Right atrium auricular region (tissue), 2 donors: ENCODE data around the gene SPEN. TPM values are rescaled to one million over a fixed set of nuclear protein-coding genes. Genes with fewer than 3 reads are reported as not detected.
"Not testable (repeated sequence)": the region's sequence is repeated elsewhere in the genome, so short reads cannot be mapped to it uniquely, and the experiment has no call there.

Experiments
- DNase-seq: peaks from one replicate; pipeline ENCODE4 v3.0.0-alpha.2; 2019; ENCODE audit warnings: low spot score
- H3K27ac ChIP-seq, 2 donors: fragments of 200-600 bp; sonication (generic); 1 replicate in 1 of 2; 2 replicates in 1 of 2; pipeline ENCODE4 v1.5.1; 2016 to 2019
- H3K27me3 ChIP-seq, 2 donors: fragments of 200-600 bp; sonication (generic); one replicate each; pipeline versions ENCODE4 v1.5.1 to v1.6.0; 2017 to 2019
- H3K36me3 ChIP-seq: fragments of 200-600 bp; sonication (generic); one replicate; pipeline ENCODE4 v1.5.1; 2016
- H3K4me1 ChIP-seq, 2 donors: fragments of 200-600 bp; sonication (generic); one replicate each; pipeline versions ENCODE4 v1.5.1 to v1.6.0; 2017 to 2019
- H3K4me3 ChIP-seq, 2 donors: fragments of 200-600 bp; sonication (generic); 1 replicate in 1 of 2; 2 replicates in 1 of 2; pipeline ENCODE4 v1.5.1; 2017 to 2019; ENCODE audit warnings: mild to moderate bottlenecking in 1 of 2, moderate library complexity in 1 of 2
- H3K9me3 ChIP-seq, 2 donors: fragments of 200-600 bp; sonication (generic); one replicate each; pipeline ENCODE4 v1.5.1; 2019
- total RNA-seq, 2 donors: library from RNA; depleted of rRNA; stranded (reverse); fragments of >200 nt; gene quantifications; one replicate each; pipeline ENCODE4 v1.1.0, GENCODE V29; 2016
- TF ChIP-seq, protein P1 (sequence below), 2 donors: fragments of 200-600 bp; sonication (generic); IDR thresholded peaks; one replicate each; pipeline ENCODE4 v1.5.1; 2019; ENCODE audit warnings: antibody characterized with exemption in 2 of 2

The SPEN gene
- total RNA-seq, 2 donors from 2014 or later: 25.0 to 32.9 TPM

DNA sequence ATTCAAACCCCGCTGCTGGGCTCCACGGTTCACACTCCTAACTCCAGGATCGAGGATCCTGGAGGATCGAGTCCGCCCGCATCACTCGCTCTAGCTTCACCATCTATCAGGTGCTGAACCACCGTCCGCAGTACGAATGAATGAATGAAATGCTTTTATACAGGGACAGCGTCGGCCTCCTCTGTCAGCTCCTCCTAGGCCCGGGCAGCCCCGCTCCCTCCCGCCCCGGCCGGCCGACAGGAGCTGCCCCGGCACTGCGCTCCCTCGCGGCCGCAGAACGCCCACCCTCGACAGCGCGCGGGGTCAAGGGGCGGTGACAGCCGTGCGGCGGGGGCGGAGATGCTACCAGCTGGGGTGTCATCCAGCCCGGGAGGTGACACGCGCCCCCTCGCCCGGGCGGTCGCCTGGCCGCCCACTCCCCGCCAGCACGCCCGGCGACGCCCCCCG is 127.9 kb downstream of the SPEN start:
- Histone ChIP-seq H3K9me3 (no peaks in the 10 kb centered on the region), H3K4me3 (peak overlapping the region; percentile 93 to 95), H3K27ac (peak overlapping the region; percentile 84 to 88), H3K36me3 (peaks cover 14% of the 10 kb centered on the region), H3K4me1 (peaks cover 0 to 17% of the 10 kb centered on the region in 2 donors), H3K27me3 (no peaks in the 10 kb centered on the region)
- no peak for DNase-seq
- TF ChIP-seq, protein P1, sequence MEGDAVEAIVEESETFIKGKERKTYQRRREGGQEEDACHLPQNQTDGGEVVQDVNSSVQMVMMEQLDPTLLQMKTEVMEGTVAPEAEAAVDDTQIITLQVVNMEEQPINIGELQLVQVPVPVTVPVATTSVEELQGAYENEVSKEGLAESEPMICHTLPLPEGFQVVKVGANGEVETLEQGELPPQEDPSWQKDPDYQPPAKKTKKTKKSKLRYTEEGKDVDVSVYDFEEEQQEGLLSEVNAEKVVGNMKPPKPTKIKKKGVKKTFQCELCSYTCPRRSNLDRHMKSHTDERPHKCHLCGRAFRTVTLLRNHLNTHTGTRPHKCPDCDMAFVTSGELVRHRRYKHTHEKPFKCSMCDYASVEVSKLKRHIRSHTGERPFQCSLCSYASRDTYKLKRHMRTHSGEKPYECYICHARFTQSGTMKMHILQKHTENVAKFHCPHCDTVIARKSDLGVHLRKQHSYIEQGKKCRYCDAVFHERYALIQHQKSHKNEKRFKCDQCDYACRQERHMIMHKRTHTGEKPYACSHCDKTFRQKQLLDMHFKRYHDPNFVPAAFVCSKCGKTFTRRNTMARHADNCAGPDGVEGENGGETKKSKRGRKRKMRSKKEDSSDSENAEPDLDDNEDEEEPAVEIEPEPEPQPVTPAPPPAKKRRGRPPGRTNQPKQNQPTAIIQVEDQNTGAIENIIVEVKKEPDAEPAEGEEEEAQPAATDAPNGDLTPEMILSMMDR (IDR thresholded peaks at IDR 0.05): peak in 1 of 2 donors; percentile 26

DNA sequence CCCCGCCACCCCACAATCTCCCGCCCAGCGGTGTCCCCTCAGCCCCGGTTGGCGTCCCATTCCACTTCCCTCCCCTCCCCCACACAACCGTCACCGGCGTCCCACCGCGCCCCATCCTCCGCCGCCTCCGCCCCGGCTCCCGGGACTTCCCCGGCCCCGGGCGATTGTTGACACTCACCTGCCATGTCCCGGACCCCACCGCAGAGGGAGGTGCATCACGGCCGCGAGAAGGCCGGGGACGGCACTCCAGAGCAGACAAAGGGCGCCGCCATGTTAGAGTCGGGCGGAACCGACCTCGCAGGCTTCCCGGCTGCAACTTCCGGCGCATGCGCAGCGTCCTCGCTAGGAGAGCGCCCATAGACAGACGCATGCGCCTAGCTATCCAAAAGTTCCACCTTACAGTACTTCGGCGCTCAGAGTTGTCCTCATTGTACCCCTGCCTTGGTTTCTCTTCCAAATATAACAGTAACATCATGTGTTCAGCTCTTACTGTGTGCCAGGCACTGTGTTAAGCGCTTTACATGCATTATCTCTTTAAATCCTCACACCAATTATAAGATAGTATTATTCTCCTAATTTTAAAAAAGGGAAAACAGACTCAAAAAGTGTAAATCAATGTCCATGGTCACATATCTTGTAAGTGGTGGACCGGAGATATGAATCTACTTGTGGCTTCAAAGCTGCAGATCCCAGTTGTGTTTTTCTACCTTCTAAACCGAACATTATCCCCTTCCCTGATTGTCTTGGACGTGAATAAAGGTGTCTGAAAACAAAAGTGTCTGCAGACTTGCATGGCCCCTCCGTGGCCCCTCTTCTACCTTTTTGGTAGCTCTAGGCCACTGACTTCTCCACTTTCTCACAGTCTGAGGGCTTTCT is 128.5 kb downstream of the SPEN start, which contains the start of gene ZBTB17:
TSS of gene ZBTB17 (minus strand) at position 297 of the 876 bp plus-strand sequence. CDS start 27,606 bp downstream, outside the sequence.
- Histone ChIP-seq H3K4me3 (peak within 1 kb of the TSS; percentile 93 to 95), H3K27me3 (no peaks in the 10 kb centered on the region), H3K36me3 (peaks cover 14% of the 10 kb centered on the region), H3K4me1 (peaks cover 0 to 17% of the 10 kb centered on the region in 2 donors), H3K27ac (peak within 1 kb of the TSS; percentile 84 to 88), H3K9me3 (no peaks in the 10 kb centered on the region)
- TF ChIP-seq, protein P1 (IDR thresholded peaks at IDR 0.05): peak in 1 of 2 donors; percentile 6
- DNase-seq: peak; percentile 92

DNA sequence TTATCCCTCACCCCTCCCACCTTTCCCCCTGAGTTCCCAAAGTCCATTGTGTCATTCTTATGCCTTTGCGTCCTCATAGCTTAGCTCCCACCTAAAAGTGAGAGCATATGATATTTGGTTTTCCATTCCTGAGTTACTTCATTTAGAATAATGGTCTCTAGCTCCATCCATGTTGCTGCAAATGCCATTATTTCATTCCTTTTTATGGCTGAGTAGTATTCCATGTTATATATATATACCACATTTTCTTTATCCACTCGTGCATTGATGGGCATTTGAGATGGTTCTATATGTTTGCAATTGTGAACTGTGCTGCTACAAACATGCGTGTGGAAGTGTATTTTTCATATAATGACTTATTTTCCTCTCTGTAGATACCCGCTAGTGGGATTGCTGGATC is 130.4 kb downstream of the SPEN start:
- H3K27ac ChIP-seq, H3K27me3 ChIP-seq, H3K36me3 ChIP-seq, H3K4me3 ChIP-seq, H3K9me3 ChIP-seq, DNase-seq: not testable (repeated sequence)
- H3K4me1 ChIP-seq: peaks cover 0 to 17% of the 10 kb centered on the region in 2 donors

DNA sequence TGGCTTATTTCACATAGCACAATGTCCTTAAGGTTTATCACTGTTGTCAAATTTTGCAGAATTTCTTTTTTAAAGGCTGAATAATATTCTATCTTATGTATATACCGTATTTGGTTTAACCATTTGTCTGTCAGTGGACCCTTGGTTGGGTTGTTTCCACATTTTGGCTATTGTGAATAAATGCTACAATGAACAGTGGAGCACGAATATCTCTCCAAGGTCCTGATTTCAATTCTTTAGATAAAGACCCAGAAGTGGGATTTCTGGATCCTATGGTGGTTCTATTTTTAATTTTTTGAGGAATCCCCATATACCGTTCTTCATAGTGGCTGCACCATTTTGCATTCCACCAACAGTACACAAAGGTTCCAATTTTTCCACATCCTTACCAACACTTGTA is 134.2 kb downstream of the SPEN start:
- Histone ChIP-seq H3K4me3 (no peak overlapping the region), H3K27ac (no peak overlapping the region), H3K27me3 (no peaks in the 10 kb centered on the region), H3K4me1 (no peaks in the 10 kb centered on the region), H3K36me3 (no peaks in the 10 kb centered on the region), H3K9me3 (no peaks in the 10 kb centered on the region)
- TF ChIP-seq, protein P1 (IDR thresholded peaks at IDR 0.05): no peak
- no peak for DNase-seq

DNA sequence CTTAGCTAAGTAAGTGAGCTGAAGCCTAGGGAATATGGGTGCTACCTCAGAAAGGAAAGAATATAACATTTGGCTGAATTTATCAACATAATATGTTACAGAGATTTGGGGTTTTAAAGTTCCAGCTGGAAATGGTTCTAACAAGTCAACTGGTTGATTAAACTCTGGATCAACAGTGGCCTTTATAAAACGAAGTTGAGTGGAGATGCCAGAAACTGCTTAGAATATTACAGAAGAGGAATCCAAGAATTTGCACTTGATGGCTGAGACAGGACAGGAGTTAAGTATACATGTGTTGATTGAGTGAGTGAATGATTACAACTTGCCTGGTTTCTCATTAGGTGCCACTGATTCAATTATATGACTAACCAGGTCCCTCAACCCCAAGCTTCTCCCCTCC is 135.8 kb downstream of the SPEN start:
- TF ChIP-seq, protein P1 (IDR thresholded peaks at IDR 0.05): no peak
- Histone ChIP-seq H3K4me1 (no peaks in the 10 kb centered on the region), H3K27ac (no peak overlapping the region), H3K27me3 (no peaks in the 10 kb centered on the region), H3K9me3 (no peaks in the 10 kb centered on the region), H3K36me3 (no peaks in the 10 kb centered on the region), H3K4me3 (no peak overlapping the region)
- DNase-seq: no peak

DNA sequence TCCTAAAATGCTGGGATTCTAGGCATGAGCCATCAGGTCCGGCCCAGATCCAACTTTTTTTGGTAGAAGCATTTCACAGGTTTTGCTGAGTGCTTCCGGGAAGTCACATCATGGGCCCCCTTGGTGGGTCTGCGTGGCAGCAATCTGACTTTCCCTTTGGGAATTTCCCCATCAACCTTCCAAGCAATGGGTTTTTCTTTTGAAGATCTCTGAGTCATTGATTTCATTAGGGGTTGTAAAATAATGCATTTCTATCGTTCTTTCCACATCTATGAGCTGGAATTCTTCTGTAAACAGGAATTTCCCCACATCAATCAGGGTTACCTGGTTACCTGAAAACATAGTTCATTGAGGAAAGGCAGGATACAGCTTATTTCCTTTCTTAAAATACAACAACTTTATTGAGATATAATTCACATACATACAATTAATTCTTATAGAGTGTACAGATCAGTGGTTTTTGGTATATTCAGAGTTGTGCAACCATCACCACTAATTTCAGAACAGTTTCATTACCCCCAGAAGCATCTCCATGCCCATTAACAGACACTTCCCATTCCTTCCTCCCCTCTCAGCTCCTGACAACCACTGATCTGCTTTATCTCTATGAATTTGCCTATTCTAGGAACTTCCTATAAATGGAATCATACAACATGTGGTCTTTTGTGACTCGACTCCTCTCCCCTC is 138.2 kb downstream of the SPEN start:
- Histone ChIP-seq H3K27ac (no peak overlapping the region), H3K36me3 (no peaks in the 10 kb centered on the region), H3K4me3 (no peak overlapping the region), H3K27me3 (no peaks in the 10 kb centered on the region), H3K4me1 (no peaks in the 10 kb centered on the region), H3K9me3 (no peaks in the 10 kb centered on the region)
- DNase-seq: no peak
- TF ChIP-seq, protein P1 (IDR thresholded peaks at IDR 0.05): no peak
